GM06990 (cell line): ENCODE data around the gene MYO6.
"Not testable (repeated sequence)": the region's sequence is repeated elsewhere in the genome, so short reads cannot be mapped to it uniquely, and the experiment has no call there.

Experiments used
- DNase-seq: peaks from one replicate; pipeline ENCODE4 v3.0.0-alpha.2; 2011; ENCODE audit not compliant: insufficient read length; ENCODE audit errors: extremely low read depth
- H3K27me3 ChIP-seq: replicated peaks from 2 replicates; pipeline ENCODE4 v1.6.0; 2011; ENCODE audit warnings: low read length; ENCODE audit not compliant: control insufficient read depth, insufficient read depth
- H3K36me3 ChIP-seq: 2 replicates; pipeline ENCODE4 v1.5.1; 2011; ENCODE audit warnings: low read length; ENCODE audit not compliant: control insufficient read depth, insufficient read depth
- H3K4me3 ChIP-seq: replicated peaks from 2 replicates; pipeline ENCODE4 v1.5.1; 2011; ENCODE audit warnings: low read depth, mild to moderate bottlenecking, control low read depth, low read length
- TF ChIP-seq, protein P1 (sequence below): IDR thresholded peaks from 2 replicates; pipeline ENCODE4 v1.5.1; 2011; ENCODE audit warnings: low read length, control low read depth, mild to moderate bottlenecking, inconsistent platforms; ENCODE audit not compliant: insufficient read depth, poor library complexity, severe bottlenecking

MYO6 gene

DNA sequence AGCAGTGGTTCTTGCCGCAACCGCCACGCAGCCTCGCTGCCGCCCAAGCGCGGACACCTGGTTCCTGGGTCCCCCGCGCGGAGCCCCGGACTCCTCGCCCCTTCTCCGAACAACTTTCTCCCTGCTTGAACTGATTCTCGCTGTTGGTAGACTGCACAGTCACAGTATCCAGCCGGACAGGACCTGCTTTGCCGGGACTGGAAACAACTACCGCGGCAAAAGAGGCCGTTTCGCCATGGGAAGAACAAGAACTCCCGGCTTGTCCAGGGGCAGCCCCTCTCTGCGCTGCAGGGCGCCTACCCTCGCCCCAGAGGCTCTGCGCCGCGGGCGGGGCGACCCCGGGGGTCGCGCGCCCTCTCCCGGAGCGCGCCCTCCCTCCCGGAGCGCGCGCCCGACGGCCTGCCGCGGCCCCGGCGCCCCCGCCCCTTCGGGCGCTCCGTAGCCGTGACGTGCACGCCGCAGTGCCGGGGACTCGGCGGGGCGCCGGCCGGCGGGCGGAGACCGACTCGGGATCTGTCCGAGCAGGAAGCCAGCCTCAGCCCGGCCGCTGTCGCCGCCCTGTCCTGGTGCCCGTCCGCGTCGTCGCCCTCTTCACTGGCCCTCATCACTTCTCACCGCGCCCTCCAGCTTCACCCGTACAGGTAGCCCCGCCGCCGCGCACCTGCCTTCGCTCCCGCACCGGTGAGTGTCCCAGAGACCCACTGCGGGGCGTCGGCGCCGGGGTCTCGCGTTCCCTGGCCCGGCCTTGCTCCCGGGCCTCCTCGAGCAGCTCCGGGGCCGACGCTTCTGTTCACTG, at the start of gene MYO6:
Gene MYO6 (plus strand): TSS at position 497 of the 796 bp plus-strand sequence. CDS start 68,309 bp downstream, outside the sequence.
- TF ChIP-seq, protein P1, sequence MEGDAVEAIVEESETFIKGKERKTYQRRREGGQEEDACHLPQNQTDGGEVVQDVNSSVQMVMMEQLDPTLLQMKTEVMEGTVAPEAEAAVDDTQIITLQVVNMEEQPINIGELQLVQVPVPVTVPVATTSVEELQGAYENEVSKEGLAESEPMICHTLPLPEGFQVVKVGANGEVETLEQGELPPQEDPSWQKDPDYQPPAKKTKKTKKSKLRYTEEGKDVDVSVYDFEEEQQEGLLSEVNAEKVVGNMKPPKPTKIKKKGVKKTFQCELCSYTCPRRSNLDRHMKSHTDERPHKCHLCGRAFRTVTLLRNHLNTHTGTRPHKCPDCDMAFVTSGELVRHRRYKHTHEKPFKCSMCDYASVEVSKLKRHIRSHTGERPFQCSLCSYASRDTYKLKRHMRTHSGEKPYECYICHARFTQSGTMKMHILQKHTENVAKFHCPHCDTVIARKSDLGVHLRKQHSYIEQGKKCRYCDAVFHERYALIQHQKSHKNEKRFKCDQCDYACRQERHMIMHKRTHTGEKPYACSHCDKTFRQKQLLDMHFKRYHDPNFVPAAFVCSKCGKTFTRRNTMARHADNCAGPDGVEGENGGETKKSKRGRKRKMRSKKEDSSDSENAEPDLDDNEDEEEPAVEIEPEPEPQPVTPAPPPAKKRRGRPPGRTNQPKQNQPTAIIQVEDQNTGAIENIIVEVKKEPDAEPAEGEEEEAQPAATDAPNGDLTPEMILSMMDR = no peak
- no peaks in the 10 kb centered on the region for H3K27me3 ChIP-seq
- H3K4me3 ChIP-seq = peak within 1 kb of the TSS; percentile 98
- no peaks in the 10 kb centered on the region for H3K36me3 ChIP-seq
- DNase-seq = peak; percentile 83

DNA sequence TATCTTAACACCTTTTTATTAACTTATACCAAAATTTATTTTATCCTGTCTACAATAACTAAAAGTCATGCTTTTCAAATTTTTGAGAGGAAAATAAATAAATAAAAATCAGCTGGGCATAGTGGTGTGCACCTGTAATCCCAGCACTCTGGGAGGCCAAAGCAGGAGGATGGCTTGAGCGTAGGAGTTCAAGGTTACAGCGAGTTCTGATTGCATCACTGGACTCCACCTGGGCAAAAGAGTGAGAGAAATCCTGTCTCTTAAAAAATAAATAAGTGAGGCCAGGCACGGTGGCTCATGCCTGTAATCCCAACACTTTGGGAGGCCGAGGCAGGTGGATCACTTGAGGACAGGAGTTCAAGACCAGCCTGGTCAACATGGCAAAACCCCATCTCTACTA, 40.7 kb upstream of the MYO6 start:
- H3K27me3 ChIP-seq, H3K36me3 ChIP-seq, H3K4me3 ChIP-seq, DNase-seq: not testable (repeated sequence)

DNA sequence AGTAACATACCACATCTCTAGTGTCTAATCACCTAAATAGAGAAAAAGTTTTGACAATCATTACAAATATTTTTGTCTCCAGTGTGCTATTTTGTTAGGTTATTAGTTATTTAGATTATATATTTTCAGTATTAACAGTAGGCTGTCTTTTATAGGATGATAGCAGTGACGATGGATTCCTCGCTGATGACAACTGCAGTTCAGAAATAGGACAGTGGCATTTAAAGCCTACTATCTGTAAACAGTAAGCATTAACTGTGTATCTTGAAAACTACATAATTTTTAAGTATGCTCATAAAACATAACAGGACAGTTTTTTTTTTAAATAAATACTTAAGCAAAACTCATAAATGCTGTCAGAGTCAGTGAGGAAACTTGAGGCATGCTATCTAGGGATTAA, 37.9 kb upstream of the MYO6 start:
- no peak overlapping the region for H3K4me3 ChIP-seq
- H3K27me3 ChIP-seq = no peaks in the 10 kb centered on the region
- TF ChIP-seq, protein P1 = no peak
- DNase-seq = no peak
- peaks cover 2% of the 10 kb centered on the region for H3K36me3 ChIP-seq

DNA sequence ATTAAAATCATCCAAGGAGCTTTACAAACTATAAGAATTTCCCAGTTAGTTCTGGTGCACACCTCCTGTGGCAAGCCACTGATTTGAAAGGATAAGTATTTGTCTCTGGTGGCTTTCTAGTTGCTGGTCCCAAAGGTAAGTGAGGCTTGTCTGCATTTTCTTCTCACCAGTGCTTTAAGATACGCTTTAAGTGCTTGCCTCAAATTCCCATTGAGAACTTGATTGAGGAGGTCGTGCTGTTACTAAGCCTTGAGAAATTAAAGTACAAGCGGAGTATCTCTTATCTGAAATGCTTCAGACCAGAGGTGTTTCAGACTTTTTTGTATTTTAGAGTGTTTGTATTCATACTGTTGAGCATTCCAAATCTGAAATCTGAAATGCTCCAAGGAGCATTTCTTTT, 29.9 kb upstream of the MYO6 start:
- TF ChIP-seq, protein P1 = no peak
- Histone ChIP-seq H3K4me3 (no peak overlapping the region), H3K36me3 (no peaks in the 10 kb centered on the region; the same call in 1 of the 2 replicates), H3K27me3 (no peaks in the 10 kb centered on the region)
- DNase-seq = no peak

DNA sequence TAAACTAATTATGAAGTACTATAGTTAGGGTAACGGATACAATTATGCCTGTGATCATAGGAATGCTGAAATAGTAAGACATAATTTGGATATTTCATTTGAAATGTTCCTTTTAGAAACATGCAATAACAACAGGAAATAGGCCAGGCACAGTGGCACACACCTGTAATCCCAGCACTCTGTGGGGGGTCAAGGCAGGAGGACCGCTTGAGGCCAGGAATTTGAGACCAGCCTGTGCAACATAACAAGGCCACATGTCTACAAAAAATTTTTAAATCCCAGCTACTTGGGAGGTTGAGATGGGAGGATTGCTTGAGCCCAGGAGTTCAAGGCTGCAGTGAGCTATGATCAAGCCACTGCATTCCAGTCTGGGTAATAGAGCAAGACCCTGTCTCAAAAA, 25.7 kb upstream of the MYO6 start:
- Histone ChIP-seq H3K36me3 (no peaks in the 10 kb centered on the region), H3K27me3 (no peaks in the 10 kb centered on the region), H3K4me3 (no peak overlapping the region)
- TF ChIP-seq, protein P1 = no peak
- no peak for DNase-seq

DNA sequence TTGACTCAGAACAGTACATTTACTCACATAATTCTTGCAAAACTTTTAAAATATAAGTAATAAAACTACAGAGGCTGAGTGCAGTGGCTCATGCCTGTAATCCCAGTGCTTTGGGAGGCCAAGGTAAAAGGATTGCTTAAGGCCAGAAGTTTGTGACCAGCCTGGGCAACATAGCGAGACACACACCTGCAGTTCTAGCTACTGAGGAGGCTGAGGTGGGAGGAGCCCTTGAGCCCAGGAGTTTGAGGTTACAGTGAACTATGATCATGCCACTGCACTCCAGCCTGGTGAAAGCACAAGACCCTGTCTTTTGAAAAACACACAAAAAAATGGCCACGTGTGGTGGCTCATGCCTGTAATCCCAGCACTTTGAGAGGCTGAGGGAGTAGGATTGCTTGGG, 21.8 kb upstream of the MYO6 start:
- H3K36me3 ChIP-seq = no peaks in the 10 kb centered on the region
- TF ChIP-seq, protein P1 = no peak
- no peak for DNase-seq

DNA sequence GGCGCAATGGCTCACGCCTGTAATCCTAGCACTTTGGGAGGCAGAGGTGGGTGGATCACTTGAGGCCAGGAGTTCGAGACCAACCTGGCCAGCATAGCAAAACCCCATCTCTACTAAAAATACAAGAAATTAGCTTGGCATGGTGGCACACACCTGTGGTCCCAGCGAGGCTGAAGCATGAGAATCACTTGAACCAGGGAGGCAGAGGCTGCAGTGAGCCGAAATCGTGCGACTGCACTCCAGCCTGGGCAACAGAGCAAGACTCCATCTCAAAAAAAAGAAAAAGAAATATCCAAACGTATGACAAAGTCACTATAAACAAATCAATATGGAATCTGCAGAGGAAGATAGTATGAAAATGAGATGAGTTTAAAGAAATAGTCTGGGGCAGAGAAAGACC, 18.0 kb upstream of the MYO6 start:
- H3K36me3 ChIP-seq, H3K4me3 ChIP-seq, H3K27me3 ChIP-seq, DNase-seq: not testable (repeated sequence)

More for the DNA sequence above, 21.8 kb upstream of the MYO6 start:
- Histone ChIP-seq H3K4me3 (no peak overlapping the region), H3K27me3 (no peaks in the 10 kb centered on the region)
